GM23338 (cell line): ENCODE data around the gene UQCC2. TPM values are rescaled to one million over a fixed set of nuclear protein-coding genes. Genes with fewer than 3 reads are reported as not detected.

ENCODE experiments used
- ATAC-seq: fragments of 200-7000 bp; cut with Tn5 transposase; 3 replicates; pipeline ENCODE4 v1.9.1; 2020
- DNase-seq: peaks from one replicate; pipeline ENCODE4 v3.0.0-alpha.2; 2015; ENCODE audit warnings: low spot score
- H2AFZ ChIP-seq: fragments of 200-600 bp; sonication (generic); 2 replicates; pipeline ENCODE4 v1.8.0; 2016; ENCODE audit warnings: antibody characterized with exemption, mild to moderate bottlenecking, moderate library complexity
- H3F3A ChIP-seq: fragments of 200-600 bp; sonication (generic); replicated peaks from 2 replicates; pipeline ENCODE4 v1.8.0; 2017; ENCODE audit warnings: antibody characterized with exemption, mixed run types, low read depth
- H3K27ac ChIP-seq: fragments of 200-600 bp; sonication (generic); 2 replicates; pipeline ENCODE4 v1.6.1; 2016; ENCODE audit warnings: low read depth
- H3K27me3 ChIP-seq: fragments of 200-600 bp; sonication (generic); 2 replicates; pipeline ENCODE4 v1.8.0; 2016; ENCODE audit warnings: mild to moderate bottlenecking, mixed run types, moderate library complexity; ENCODE audit not compliant: insufficient read depth
- H3K36me3 ChIP-seq: fragments of 200-600 bp; sonication (generic); 2 replicates; pipeline ENCODE4 v1.8.0; 2016; ENCODE audit warnings: mild to moderate bottlenecking; ENCODE audit not compliant: insufficient read depth
- H3K4me1 ChIP-seq: fragments of 200-600 bp; sonication (generic); 2 replicates; pipeline ENCODE4 v1.8.0; 2016; ENCODE audit warnings: mild to moderate bottlenecking, moderate library complexity; ENCODE audit not compliant: insufficient read depth
- H3K4me2 ChIP-seq: fragments of 200-600 bp; sonication (generic); 2 replicates; pipeline ENCODE4 v1.7.1; 2017; ENCODE audit warnings: mixed run types
- H3K4me3 ChIP-seq: fragments of 200-600 bp; sonication (generic); 2 replicates; pipeline ENCODE4 v1.6.1; 2016; ENCODE audit warnings: mixed run types
- H3K79me2 ChIP-seq: fragments of 200-600 bp; sonication (generic); replicated peaks from 2 replicates; pipeline ENCODE4 v1.8.0; 2017; ENCODE audit warnings: mild to moderate bottlenecking; ENCODE audit not compliant: insufficient read depth
- H3K9me2 ChIP-seq: fragments of 200-600 bp; sonication (generic); 2 replicates; pipeline ENCODE4 v1.8.0; 2017; ENCODE audit not compliant: insufficient read depth
- H4K20me1 ChIP-seq: fragments of 200-600 bp; sonication (generic); replicated peaks from 2 replicates; pipeline ENCODE4 v1.8.0; 2017; ENCODE audit warnings: mild to moderate bottlenecking; ENCODE audit not compliant: insufficient read depth
- H3K27ac Mint-ChIP-seq: 2 replicates; pipeline ENCODE4 v1.8.0; 2020; ENCODE audit warnings: inconsistent platforms, mild to moderate bottlenecking, moderate library complexity, mixed read lengths
- H3K27me3 Mint-ChIP-seq: 3 replicates; pipeline ENCODE4 v1.8.0; 2022; ENCODE audit warnings: low read depth, mild to moderate bottlenecking, moderate library complexity, mixed read lengths, inconsistent platforms; ENCODE audit not compliant: insufficient read depth, poor library complexity
- H3K36me3 Mint-ChIP-seq: 3 replicates; pipeline ENCODE4 v1.8.0; 2021; ENCODE audit warnings: low read depth, mild to moderate bottlenecking, inconsistent platforms, moderate library complexity, mixed read lengths
- H3K4me1 Mint-ChIP-seq: 3 replicates; pipeline ENCODE4 v1.8.0; 2020; ENCODE audit warnings: mild to moderate bottlenecking, inconsistent platforms, mixed read lengths
- H3K4me3 Mint-ChIP-seq: 3 replicates; pipeline ENCODE4 v1.8.0; 2021; ENCODE audit warnings: moderate library complexity, mild to moderate bottlenecking, inconsistent platforms, mixed read lengths
- H3K9me3 Mint-ChIP-seq: 3 replicates; pipeline ENCODE4 v1.8.0; 2020; ENCODE audit warnings: moderate library complexity, mild to moderate bottlenecking, inconsistent platforms, mixed read lengths
- CREB1 ChIP-seq: fragments of 250-450 bp; sonication (Bioruptor Pico); IDR thresholded peaks from 2 replicates; pipeline ENCODE4 v1.5.0; 2020; ENCODE audit warnings: low read depth, mild to moderate bottlenecking, moderate library complexity
- CTCF ChIP-seq, 2 experiments: fragments of 200-600 bp in 1 of 2; sonication (generic) in 1 of 2; conservative IDR thresholded peaks; 2 replicates each; pipeline versions ENCODE4 v1.5.1 to v1.6.1; 2016 to 2017; ENCODE audit warnings: antibody characterized with exemption in 2 of 2, low read depth in 2 of 2, mild to moderate bottlenecking in 2 of 2, moderate library complexity in 1 of 2
- ETS1 ChIP-seq: IDR thresholded peaks from 2 replicates; pipeline ENCODE4 v1.6.1; 2016; ENCODE audit warnings: antibody characterized with exemption
- EZH2 ChIP-seq: fragments of 200-600 bp; sonication (generic); IDR thresholded peaks from one replicate; pipeline ENCODE4 v1.8.0; 2017; ENCODE audit warnings: antibody characterized with exemption, mild to moderate bottlenecking, low read depth; ENCODE audit not compliant: unreplicated experiment
- EZH2phosphoT487 ChIP-seq: fragments of 200-600 bp; sonication (generic); IDR thresholded peaks from one replicate; pipeline ENCODE4 v1.8.1; 2018; ENCODE audit warnings: antibody characterized with exemption; ENCODE audit not compliant: unreplicated experiment
- JUNB ChIP-seq: IDR thresholded peaks from one replicate; pipeline ENCODE4 v1.6.1; 2016; ENCODE audit warnings: antibody characterized with exemption; ENCODE audit not compliant: unreplicated experiment
- NANOG ChIP-seq: IDR thresholded peaks from 2 replicates; pipeline ENCODE4 v1.6.1; 2016; ENCODE audit warnings: antibody characterized with exemption, borderline replicate concordance
- POLR2AphosphoS5 ChIP-seq: IDR thresholded peaks from 2 replicates; pipeline ENCODE4 v1.6.1; 2016; ENCODE audit warnings: antibody characterized with exemption, low read depth
- REST ChIP-seq: IDR thresholded peaks from one replicate; pipeline ENCODE4 v1.6.1; 2018; ENCODE audit warnings: antibody characterized with exemption; ENCODE audit not compliant: unreplicated experiment
- STAT1 ChIP-seq: IDR thresholded peaks from one replicate; pipeline ENCODE4 v1.6.1; 2016; ENCODE audit warnings: antibody characterized with exemption; ENCODE audit not compliant: unreplicated experiment
- ZNF114 ChIP-seq: fragments of 250-450 bp; sonication (Bioruptor Pico); IDR thresholded peaks from 2 replicates; pipeline ENCODE4 v1.5.0; 2020; ENCODE audit warnings: mild to moderate bottlenecking, moderate library complexity
- ZNF462 ChIP-seq: fragments of 250-450 bp; sonication (Bioruptor Pico); IDR thresholded peaks from 2 replicates; pipeline ENCODE4 v1.5.0; 2020; ENCODE audit warnings: mild to moderate bottlenecking, moderate library complexity
- polyA plus RNA-seq: library from polyadenylated mRNA; unstranded; fragments of >200 nt; fragmentation: Nextera tagmentation; extraction: Ambion mirVana; gene quantifications from 2 replicates; pipeline ENCODE4 v1.2.1, GENCODE V29; 2016
- total RNA-seq: library from RNA; depleted of rRNA; stranded (reverse); fragments of >200 nt; shearing (Covaris generic); gene quantifications from 2 replicates; pipeline ENCODE4 v1.2.3, GENCODE V29; 2014

UQCC2 gene
- total and polyA plus RNA-seq, 2 experiments from 2014 or later = 48.9 to 379 TPM

- peak overlapping the region; percentile 65; the same call in 1 of the 2 replicates for H3K27ac Mint-ChIP-seq
- no peaks in the 10 kb centered on the region for H3K4me1 ChIP-seq
- ATAC-seq (peak; percentile 69), DNase-seq (no peak)
- no peaks in the 10 kb centered on the region for H3K79me2 ChIP-seq
- no peaks in the 10 kb centered on the region for H3K27me3 ChIP-seq
- no peak overlapping the region for H3K4me2 ChIP-seq
- H3F3A ChIP-seq = no peaks in the 10 kb centered on the region
- peaks cover 21% of the 10 kb centered on the region for H3K4me1 Mint-ChIP-seq
- no peak for TF ChIP-seq EZH2phosphoT487
- no peak for TF ChIP-seq ETS1
- TF ChIP-seq NANOG = no peak
- TF ChIP-seq ZNF462 (CRISPR knock-in tag) = no peak
- no peak for TF ChIP-seq CTCF (conservative IDR thresholded peaks at IDR 0.05; ENCODE audit: low read depth in 2 of 2)
- TF ChIP-seq POLR2AphosphoS5 = no peak
- TF ChIP-seq STAT1 = no peak
- TF ChIP-seq CREB1 (CRISPR knock-in tag) = no peak
- TF ChIP-seq ZNF114 (CRISPR knock-in tag) = no peak
- no peak for TF ChIP-seq EZH2
- TF ChIP-seq REST = no peak
- TF ChIP-seq JUNB = no peak
- H2AFZ ChIP-seq = no peak overlapping the region
- H3K4me3 ChIP-seq = no peak overlapping the region
- no peak overlapping the region for H3K4me3 Mint-ChIP-seq
- H3K36me3 ChIP-seq = no peaks in the 10 kb centered on the region
- H3K27ac ChIP-seq = no peak overlapping the region
- H3K36me3 Mint-ChIP-seq = no peaks in the 10 kb centered on the region; the same call in 2 of the 3 replicates
- no peaks in the 10 kb centered on the region; the same call in 1 of the 2 replicates for H4K20me1 ChIP-seq
- H3K9me2 ChIP-seq = no peaks in the 10 kb centered on the region
- H3K27me3 Mint-ChIP-seq = peaks cover 16% of the 10 kb centered on the region
- H3K9me3 Mint-ChIP-seq = no peaks in the 10 kb centered on the region
These were observed 54.7 kb downstream of the UQCC2 start for GRCh38 chr6:33656844-33657243.
